Measurements from ENCODE around the gene RUNDC1. TPM values are rescaled to one million over a fixed set of nuclear protein-coding genes. Genes with fewer than 3 reads are reported as not detected.

The RUNDC1 gene
- total and polyA plus RNA-seq, 7 donors = 8.7 to 17.8 (median 10.6) TPM

- H3K9me3 ChIP-seq = no peaks in the 10 kb centered on the region
- no peak overlapping the region for H3K4me3 ChIP-seq
- no peak for TF ChIP-seq CTCF (IDR thresholded peaks at IDR 0.05)
- peaks cover 0 to 7% of the 10 kb centered on the region in 2 donors for H3K36me3 ChIP-seq (ENCODE audit: insufficient read depth in 1 of 2, low read depth in 1 of 2)
- intact Hi-C loops (cut with DNase I) = no loop called here
- WGBS, 3 donors = 75 to 77% (median 76%) methylated on average over 5 of the region's 5 CpGs
- DNase-seq = no peak
- ATAC-seq = no peak
- H3K4me1 ChIP-seq = no peaks in the 10 kb centered on the region
- no peak overlapping the region for H3K27ac ChIP-seq
- H3K27me3 ChIP-seq (ENCODE audit: insufficient read depth in 3 of 3, low read length in 2 of 3) = no peaks in the 10 kb centered on the region
Observed at GRCh38 chr17:43042025-43042628, 61.8 kb downstream of the RUNDC1 start.

Other genes with a start within 250 kb of the RUNDC1 start
- gene EZH1, start 235.5 kb upstream of the RUNDC1 start, total RNA-seq = 10 to 100 TPM; 25.7 to 59.1 (median 33.7) TPM
- gene EZH1, start 235.5 kb upstream of the RUNDC1 start, polyA plus RNA-seq = 10 to 100 TPM; 15.2 to 43.9 (median 22.3) TPM
- gene RAMP2, start 219.3 kb upstream of the RUNDC1 start, total RNA-seq = 10 to 100 TPM in 3 of 4 donors, 1 to 10 TPM in 1; 9.2 to 39.8 (median 18.7) TPM
- 10 to 100 TPM; 17.5 to 21.9 (median 21.4) TPM for gene RAMP2, start 219.3 kb upstream of the RUNDC1 start, polyA plus RNA-seq
- 10 to 100 TPM; 38.6 to 45.2 (median 39.8) TPM for gene VPS25, start 207.1 kb upstream of the RUNDC1 start, total RNA-seq
- 10 to 100 TPM; 46.0 to 73.3 (median 72.8) TPM for gene VPS25, start 207.1 kb upstream of the RUNDC1 start, polyA plus RNA-seq
- gene WNK4, start 200.0 kb upstream of the RUNDC1 start, total RNA-seq = under 1 TPM in 3 of 4 donors, not detected in 1; 0.08 to 0.30 (median 0.09) TPM
- under 1 TPM in 1 of 3 donors, not detected in 2; 0.01 TPM for gene WNK4, start 200.0 kb upstream of the RUNDC1 start, polyA plus RNA-seq
- gene COA3, start 181.9 kb upstream of the RUNDC1 start, total RNA-seq = 10 to 100 TPM; 69.1 to 85.2 (median 83.9) TPM
- 100 to 1,000 TPM; 126 to 167 (median 130) TPM for gene COA3, start 181.9 kb upstream of the RUNDC1 start, polyA plus RNA-seq
- gene CNTD1, start 181.7 kb upstream of the RUNDC1 start, total RNA-seq = 1 to 10 TPM in 1 of 4 donors, under 1 TPM in 2, not detected in 1; 0.74 to 1.3 (median 0.79) TPM
- gene CNTD1, start 181.7 kb upstream of the RUNDC1 start, polyA plus RNA-seq = 1 to 10 TPM in 1 of 3 donors, under 1 TPM in 2; 0.24 to 1.0 (median 0.36) TPM
- 10 to 100 TPM; 45.9 to 85.4 (median 60.6) TPM for gene BECN1, start 156.3 kb upstream of the RUNDC1 start, total RNA-seq
- 100 to 1,000 TPM in 1 of 3 donors, 10 to 100 TPM in 2; 54.4 to 150 (median 69.1) TPM for gene BECN1, start 156.3 kb upstream of the RUNDC1 start, polyA plus RNA-seq
- gene PSME3, start 147.2 kb upstream of the RUNDC1 start, total RNA-seq = 100 to 1,000 TPM in 3 of 4 donors, 10 to 100 TPM in 1; 61.7 to 105 (median 103) TPM
- gene PSME3, start 147.2 kb upstream of the RUNDC1 start, polyA plus RNA-seq = 100 to 1,000 TPM in 2 of 3 donors, 10 to 100 TPM in 1; 86.0 to 239 (median 204) TPM
- 1 to 10 TPM in 1 of 4 donors, under 1 TPM in 3; 0.49 to 1.0 (median 0.71) TPM for gene AOC2, start 136.0 kb upstream of the RUNDC1 start, total RNA-seq
- 1 to 10 TPM in 1 of 3 donors, under 1 TPM in 2; 0.08 to 1.6 (median 0.60) TPM for gene AOC2, start 136.0 kb upstream of the RUNDC1 start, polyA plus RNA-seq
- 10 to 100 TPM in 2 of 4 donors, 1 to 10 TPM in 2; 5.8 to 11.8 (median 8.5) TPM for gene AOC3, start 129.4 kb upstream of the RUNDC1 start, total RNA-seq
- gene AOC3, start 129.4 kb upstream of the RUNDC1 start, polyA plus RNA-seq = 1 to 10 TPM; 5.9 to 9.3 (median 8.4) TPM
- not detected for gene G6PC1, start 79.8 kb upstream of the RUNDC1 start, total RNA-seq
- under 1 TPM in 1 of 3 donors, not detected in 2; 0.03 TPM for gene G6PC1, start 79.8 kb upstream of the RUNDC1 start, polyA plus RNA-seq
- gene AARSD1, start 16.1 kb upstream of the RUNDC1 start, total RNA-seq = 10 to 100 TPM; 29.7 to 54.6 (median 43.1) TPM
- 10 to 100 TPM; 55.2 to 68.1 (median 55.3) TPM for gene AARSD1, start 16.1 kb upstream of the RUNDC1 start, polyA plus RNA-seq
- gene PTGES3L, start 485 bp upstream of the RUNDC1 start, total RNA-seq = 10 to 100 TPM; 47.8 to 66.0 (median 55.3) TPM
- gene PTGES3L, start 485 bp upstream of the RUNDC1 start, polyA plus RNA-seq = 10 to 100 TPM; 43.7 to 59.5 (median 44.7) TPM
- 1,000 to 10,000 TPM in 1 of 4 donors, 100 to 1,000 TPM in 3; 506 to 1,045 (median 824) TPM for gene RPL27, start 17.9 kb downstream of the RUNDC1 start, total RNA-seq
- 1,000 to 10,000 TPM; 2,533 to 3,118 (median 2,913) TPM for gene RPL27, start 17.9 kb downstream of the RUNDC1 start, polyA plus RNA-seq
- 1 to 10 TPM; 4.6 to 6.5 (median 6.2) TPM for gene IFI35, start 26.2 kb downstream of the RUNDC1 start, total RNA-seq
- 1 to 10 TPM; 4.2 to 7.8 (median 6.5) TPM for gene IFI35, start 26.2 kb downstream of the RUNDC1 start, polyA plus RNA-seq
- 10 to 100 TPM; 20.0 to 50.6 (median 34.1) TPM for gene VAT1, start 41.8 kb downstream of the RUNDC1 start, total RNA-seq
- 10 to 100 TPM; 19.2 to 20.2 (median 19.7) TPM for gene VAT1, start 41.8 kb downstream of the RUNDC1 start, polyA plus RNA-seq
- under 1 TPM; 0.04 to 0.22 (median 0.16) TPM for gene RND2, start 44.7 kb downstream of the RUNDC1 start, total RNA-seq
- under 1 TPM; 0.04 to 0.09 (median 0.04) TPM for gene RND2, start 44.7 kb downstream of the RUNDC1 start, polyA plus RNA-seq
- gene BRCA1, start 144.8 kb downstream of the RUNDC1 start, total RNA-seq = 1 to 10 TPM; 2.3 to 6.1 (median 3.8) TPM
- 1 to 10 TPM; 1.5 to 4.6 (median 2.2) TPM for gene BRCA1, start 144.8 kb downstream of the RUNDC1 start, polyA plus RNA-seq
- 100 to 1,000 TPM; 104 to 157 (median 133) TPM for gene NBR1, start 190.6 kb downstream of the RUNDC1 start, total RNA-seq
- 10 to 100 TPM; 13.7 to 91.7 (median 45.9) TPM for gene NBR1, start 190.6 kb downstream of the RUNDC1 start, polyA plus RNA-seq
- 1 to 10 TPM; 1.9 to 3.4 (median 2.6) TPM for gene TMEM106A, start 231.3 kb downstream of the RUNDC1 start, total RNA-seq
- gene TMEM106A, start 231.3 kb downstream of the RUNDC1 start, polyA plus RNA-seq = under 1 TPM; 0.21 to 0.60 (median 0.53) TPM
- not detected for gene CCDC200, start 248.1 kb downstream of the RUNDC1 start, total RNA-seq
- under 1 TPM in 2 of 3 donors, not detected in 1; 0.38 to 0.41 TPM for gene CCDC200, start 248.1 kb downstream of the RUNDC1 start, polyA plus RNA-seq

All from psoas muscle (tissue), 8 donors.